HG03571 (cell line): ENCODE measurements around the gene MTHFD1L.
"Not testable (repeated sequence)": the region's sequence is repeated elsewhere in the genome, so short reads cannot be mapped to it uniquely, and the experiment has no call there.

Experiments used
- ATAC-seq: cut with Tn5 transposase; IDR thresholded peaks from one replicate; pipeline ENCODE4 v1.9.1; 2021; ENCODE audit not compliant: unreplicated experiment

The MTHFD1L gene

DNA sequence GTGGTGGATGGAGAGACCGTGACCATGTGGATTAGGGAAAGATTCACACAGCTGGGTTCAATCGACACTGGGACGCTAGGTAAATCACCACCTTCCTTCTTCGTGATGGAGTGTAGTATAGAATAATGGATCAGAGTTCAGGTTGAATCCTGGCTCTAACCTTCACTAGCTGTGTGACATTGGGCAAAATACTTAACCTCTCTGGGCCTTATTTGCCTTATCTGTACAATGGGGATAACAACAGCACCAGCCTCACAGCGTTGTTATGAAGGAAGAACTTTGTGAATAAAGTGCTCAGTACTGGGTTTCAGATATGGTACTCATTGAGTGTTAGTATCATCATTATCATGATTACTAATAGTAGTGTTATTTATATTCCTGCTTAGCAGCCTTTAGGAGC is 248.1 kb downstream of the MTHFD1L start:
- no peak for ATAC-seq

DNA sequence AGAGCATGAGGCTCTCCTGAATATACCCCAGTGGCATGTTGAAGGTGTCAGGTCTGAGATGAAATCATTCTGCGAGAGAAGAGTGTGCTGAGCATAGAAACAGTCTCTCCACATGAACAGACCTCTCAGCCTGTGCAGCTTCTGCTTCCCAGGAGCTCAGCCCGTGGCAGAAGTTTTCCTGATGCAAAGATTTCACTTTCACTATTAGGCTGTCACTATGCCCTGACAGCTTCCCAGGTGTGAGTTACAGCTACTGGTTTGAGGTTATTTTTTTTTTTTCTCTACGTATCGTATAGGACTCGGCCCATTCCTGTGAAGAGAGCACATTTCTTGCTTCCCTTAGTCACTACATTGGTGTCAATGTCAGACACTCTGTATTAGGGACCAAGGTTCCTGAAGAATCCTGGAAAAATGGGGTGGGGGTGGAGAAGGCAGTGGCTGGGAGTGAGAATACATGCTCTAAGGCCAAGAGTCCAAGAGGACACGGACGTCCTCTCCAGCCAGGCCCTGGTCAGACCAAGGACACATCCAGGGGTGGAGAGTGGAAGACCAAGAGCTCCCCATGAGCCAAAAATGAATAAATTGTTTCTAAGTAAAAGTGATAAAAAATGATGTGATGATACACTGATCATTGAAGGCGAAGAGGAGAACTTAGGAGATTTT is 253.1 kb downstream of the MTHFD1L start:
- no peak for ATAC-seq

DNA sequence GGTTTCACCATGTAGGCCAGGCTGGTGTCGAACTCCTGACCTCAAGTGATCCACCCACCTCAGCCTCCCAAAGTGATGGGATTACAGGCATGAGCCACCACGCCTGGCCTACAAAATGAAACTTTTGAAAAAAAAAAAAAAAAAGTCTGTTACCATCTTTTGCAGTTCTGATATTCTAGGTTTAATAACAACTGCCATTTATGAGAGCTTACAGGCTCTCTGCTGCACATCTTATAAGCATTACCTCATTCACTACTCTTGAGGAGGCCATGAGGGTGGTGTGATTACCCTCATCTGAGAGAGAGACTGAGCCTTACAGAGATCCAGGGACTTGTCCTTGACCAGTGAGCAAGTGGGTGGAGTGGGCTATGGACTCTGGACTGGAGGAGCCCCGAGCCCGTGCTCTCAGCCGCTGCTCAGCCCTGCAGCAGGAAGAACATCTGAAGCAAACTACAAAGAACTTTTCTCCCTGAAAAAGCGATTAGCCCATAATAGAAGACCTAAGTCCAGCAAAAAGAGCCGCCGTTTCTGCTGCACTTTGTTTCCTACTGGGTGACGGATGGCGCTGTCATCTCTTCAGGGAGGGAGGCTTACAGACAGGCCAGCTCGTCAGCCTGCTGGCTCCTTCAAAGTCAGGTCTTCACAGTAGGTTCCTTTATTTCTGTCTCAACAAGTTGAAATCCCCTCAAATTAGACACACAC is 254.5 kb downstream of the MTHFD1L start:
- no peak for ATAC-seq

DNA sequence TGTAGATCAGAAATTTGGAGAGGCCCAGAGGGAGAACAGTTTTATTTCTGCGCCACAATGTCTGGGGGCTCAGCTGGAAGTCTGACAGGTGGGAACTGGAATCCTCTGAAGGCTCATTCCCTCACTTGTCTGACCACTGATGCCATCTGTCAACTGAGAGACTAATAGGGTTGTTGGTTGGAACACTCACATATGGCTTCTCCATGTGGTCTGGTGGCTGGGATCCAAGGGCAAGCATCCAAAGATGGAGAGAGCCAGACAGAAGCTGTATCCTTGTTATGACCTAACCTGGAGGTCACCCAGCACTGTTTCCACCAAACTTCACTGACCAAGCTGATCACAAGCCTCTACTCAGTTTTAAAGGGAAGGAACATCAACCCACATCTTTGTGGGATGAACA is 256.4 kb downstream of the MTHFD1L start:
- no peak for ATAC-seq

DNA sequence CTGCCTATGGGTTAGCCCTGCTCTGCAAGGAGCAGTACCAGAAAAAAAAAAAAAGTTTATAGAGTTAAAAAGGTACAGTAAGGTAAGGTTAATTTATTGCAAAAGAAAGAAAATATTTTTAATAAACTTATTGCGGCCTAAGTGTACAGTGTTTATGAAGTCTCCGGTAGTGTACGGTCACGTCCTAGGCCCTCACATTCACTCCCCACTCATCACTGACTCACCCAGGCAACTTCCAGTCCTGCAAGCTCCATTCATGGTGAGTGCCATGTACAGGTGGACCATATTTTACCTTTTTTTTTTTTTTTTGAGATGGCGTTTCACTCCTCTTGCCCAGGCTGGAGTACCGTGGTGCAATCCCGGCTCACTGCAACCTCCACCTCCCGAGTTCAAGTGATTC is 258.1 kb downstream of the MTHFD1L start:
- ATAC-seq: not testable (repeated sequence)

DNA sequence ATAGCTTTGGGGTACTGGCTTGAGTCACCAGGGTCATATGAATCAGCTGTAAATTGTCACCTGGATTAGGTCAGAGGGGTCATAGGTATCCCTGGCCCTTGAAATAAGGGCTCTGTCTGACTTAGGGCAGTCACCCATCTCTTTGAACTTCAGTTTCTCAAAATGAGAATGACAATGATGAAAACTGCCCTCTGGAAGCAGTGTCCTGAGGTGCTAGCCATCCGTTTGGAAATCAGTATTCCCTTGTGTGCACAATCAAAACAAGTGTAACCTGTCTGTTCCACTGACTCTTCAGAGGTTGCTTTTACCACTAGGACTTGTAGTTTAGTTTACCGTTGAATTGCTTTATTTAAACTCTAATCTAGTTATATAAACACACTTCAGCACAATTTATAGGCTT is 259.7 kb downstream of the MTHFD1L start:
- ATAC-seq: not testable (repeated sequence)

DNA sequence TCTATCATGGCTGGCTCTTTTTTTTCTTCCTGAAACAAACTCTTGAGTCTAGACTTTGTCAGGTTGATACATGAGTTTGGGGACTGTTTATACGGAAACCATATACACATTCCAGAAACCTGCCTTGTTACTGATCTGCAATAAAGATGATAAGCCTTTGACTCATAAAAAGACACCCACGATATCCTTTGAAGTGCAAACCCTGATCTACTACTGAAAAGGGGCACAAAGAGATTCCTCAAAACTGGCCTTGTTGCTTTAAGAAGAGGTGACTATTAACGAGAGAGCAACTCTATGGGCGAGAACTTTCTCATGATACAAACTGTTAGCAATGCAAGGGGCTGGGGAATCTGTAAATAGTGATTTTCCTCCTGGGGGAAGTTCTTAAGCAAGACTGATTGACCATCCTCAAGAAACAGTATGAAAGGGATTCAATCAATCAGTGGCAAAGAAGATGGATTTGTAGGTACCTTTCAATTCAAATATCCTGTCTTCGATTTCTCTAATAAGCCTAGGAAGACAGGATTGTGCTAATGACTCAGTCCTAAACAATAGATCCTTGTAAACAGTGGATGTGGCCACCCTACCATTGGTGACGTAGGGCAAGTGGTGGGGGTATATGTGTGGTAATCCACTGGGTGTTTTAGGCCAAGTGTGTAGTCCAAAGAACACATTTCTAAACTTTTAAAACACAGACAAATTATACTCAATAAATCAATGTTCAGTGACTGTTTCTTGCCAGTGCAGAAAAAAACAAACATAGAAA is 260.3 kb downstream of the MTHFD1L start:
- ATAC-seq: not testable (repeated sequence)

DNA sequence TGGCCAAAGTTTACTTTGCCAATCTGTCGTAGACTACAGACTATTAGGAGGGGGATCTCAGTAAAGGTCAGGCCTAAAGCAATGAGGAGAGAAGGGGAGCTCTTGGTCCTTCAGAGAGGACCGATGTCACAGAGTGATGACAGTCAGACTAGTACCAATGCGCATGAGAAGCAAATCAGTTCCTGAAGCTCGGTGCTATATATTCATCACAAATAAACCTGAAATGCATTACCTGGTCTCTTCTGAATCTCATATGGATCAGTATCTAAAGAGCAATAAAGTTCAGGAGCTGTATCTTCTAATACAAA is 260.9 kb downstream of the MTHFD1L start:
- ATAC-seq: not testable (repeated sequence)

DNA sequence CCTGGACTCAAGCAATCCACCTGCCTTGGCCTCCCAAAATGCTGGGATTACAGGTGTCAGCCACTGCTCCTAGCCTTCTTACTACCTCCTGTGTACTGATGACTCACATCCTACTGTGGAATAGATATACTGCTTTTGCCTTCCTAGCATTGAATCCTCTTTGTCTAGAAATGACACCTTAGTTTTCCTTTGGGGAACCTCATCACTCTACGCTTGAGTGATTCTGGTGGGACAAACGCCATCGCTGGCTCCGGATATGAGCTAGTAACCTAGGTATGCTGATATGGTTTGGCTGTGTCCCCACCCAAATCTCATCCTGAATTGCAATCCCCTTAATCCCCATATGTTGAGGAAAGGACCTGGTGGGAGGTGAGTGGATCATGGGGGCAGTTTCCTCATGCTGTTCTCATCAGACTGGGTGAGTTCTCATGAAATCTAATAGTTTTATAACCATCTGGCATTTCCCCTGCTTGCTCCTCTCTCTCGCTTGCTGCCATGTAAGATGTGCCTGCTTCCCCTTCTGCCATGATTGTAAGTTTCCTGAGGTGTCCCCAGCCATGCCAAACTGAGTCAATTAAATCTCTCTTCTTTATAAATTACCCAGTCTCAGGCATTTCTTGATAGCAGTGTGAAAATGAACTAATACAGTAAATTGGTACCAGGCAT is 261.8 kb downstream of the MTHFD1L start:
- ATAC-seq: not testable (repeated sequence)

DNA sequence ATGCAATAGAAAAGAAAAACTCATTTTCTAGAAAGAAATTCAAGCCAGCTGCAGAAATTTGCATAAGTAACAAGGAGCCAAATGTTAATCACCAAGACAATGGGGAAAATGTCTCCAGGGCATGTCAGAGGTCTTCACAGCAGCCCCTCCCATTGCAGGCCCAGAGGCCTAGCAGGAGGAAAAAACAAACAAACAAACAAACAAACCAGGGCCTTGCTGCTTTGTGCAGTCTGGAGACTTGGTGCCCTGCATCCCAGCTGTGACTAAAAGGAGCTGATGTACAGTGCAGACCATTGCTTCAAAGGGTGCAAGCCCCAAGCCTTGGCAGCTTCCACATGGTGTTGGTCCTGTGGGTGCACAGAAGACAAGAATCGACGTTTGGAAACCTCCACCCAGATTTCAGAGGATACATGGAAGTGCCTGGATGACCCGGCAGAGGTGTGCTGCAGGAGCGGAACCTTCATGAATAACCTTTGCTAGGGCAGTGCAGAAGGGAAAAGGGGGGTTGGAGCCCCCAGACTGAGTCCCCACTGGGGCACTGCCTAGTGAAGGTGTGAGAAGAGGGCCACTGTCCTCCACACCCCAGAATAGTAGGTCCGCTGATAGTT is 263.4 kb downstream of the MTHFD1L start:
- no peak for ATAC-seq

DNA sequence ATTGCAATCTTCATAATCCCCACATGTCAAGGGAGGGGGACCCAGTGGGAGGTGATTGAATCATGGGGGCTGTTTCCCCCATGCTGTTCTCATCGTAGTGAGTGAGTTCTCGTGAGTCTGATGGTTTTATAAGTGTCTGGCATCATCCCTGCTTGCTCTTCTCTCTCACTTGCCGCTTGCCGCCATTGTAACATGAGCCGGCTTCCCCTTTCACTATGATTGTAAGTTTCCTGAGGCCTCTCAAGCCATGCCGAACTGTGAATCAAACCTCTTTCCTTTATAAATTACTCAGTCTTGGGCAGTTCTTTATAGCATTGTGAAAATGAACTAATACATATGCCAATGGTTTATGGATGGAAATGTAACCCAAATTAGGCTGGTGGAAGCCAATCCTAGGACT is 264.8 kb downstream of the MTHFD1L start:
- ATAC-seq: no peak

DNA sequence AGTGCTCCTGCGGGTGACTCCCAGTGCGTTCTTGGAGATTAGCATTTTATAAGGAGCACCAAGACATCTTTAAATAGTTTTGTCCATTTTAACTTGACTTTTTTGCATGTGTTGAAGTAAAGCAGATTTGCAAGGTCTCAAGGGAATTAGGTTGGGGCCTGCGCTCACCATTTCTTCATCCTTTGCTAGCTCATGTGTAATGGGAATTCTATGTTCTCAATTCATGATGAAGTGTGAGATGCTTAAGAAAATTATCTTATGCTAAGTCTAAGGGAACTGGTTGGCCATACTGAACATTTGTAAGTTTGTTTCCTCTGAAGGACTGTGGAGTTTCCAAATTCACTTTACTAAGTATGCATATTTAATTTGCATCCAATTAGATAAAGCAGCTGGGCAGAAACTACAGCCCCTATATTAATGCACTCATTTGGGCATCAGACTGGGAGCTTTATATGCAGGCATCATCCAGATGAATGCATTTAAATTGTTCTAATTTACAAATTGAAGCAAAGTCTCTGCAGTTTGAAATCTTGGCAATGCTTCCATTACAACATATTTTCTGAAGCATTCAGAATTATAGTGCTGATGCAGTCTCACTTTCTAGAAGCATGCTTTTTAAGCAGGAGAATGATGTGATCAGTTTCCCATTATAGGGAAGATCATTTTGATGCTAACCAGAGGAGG is 266.0 kb downstream of the MTHFD1L start:
- no peak for ATAC-seq

DNA sequence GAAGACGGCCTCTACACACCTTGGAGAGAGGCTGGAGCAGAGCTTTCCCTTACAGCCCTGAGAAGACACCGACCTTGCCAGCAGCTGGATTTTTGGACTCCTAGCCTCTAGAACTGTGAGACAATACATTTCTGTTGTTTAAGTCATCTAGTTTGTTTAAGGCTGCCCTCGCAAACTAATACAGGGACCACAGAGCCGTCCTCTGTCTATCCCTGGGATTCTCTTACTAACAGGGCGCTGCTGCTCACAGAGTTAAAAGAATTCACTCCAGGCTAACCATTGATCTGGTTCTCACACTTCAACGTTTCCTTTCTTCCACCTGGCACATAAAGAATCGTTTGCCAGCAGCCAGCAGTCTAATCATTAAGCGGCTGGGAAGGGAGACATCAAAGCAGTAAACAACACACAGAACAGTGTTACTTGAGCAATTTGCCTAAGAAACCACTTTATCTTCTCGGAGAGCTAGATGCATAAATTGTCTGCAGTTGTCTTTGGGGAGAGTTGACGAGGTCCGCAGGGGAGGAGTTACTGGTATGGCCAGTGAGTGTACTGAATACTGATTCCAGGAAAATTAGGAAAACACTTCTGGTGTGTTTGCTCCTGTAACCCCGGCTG is 270.7 kb downstream of the MTHFD1L start:
- no peak for ATAC-seq

DNA sequence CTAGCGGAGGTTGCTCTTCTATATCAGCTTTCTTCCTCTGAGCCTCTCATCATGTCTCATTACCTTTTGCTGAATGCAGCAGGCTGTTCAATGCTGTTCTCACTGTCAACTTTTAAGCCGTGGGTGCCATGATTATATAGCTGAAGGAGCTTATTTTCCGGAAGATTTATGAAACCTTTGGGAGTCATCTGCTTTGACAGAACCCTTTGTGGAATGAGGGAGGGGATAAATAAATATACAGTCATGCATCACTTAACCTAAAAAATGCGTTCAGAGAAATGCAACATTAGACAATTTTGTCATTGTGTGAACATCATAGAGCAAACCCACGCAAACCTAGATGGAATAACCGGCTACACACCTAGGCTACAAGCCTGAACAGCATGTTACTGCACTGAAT is 272.0 kb downstream of the MTHFD1L start:
- no peak for ATAC-seq

DNA sequence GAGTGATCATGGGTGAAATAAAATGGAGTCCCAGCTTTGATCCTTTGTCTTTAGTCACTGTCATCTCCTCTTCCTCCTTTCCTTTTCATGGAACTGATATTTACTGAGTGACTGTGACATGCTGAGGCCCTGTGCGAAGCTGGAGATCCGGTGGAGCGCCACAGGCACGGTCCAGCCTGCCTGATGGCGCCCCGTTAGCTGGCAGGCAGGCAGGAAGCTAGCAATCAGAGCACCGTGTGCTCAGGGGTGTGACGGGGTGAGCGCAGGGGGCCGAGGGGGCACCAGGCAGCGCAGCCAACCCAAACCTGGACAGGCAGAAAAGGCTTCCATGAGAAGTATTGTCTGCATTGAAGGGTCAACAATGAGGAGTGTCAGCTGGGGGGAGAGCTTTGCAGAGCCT is 274.0 kb downstream of the MTHFD1L start:
- no peak for ATAC-seq

DNA sequence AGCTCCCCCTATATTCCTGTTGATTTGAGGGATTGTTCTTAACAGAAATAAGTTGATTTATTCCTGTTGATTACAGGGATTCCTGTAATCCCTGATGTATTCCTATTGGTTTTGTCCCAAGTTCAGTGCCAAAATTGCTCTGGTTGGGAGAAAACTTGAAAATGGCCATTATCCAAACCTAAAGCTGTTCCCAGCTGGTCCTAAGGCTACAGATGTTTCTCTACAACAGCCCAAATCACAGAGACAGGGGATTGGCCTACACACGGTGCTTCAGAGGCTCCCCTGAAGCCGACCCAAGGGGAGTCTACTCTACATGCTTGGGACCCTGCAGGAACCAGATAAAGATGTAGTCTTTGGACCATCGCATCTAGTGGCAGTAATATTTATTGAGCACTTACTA is 275.3 kb downstream of the MTHFD1L start:
- ATAC-seq: no peak

DNA sequence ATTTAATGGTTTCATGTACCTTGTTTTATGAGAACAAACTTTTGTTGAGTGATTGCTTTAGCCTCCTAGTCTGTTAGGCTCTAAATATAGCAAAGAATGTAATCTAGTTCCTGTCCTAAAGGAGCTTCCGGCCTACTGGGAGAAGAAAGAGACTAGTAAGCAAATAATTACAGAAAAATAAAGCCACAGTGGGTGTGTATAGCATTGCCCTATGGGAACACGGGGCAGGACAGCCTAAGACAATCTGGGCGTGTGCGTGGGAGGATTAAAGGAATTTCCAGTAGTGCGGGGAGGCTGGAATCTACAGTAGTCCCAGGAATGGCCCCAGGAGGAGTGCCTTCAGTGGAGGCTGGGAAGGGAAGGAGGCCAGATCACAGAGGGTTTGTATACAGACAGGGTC is 276.2 kb downstream of the MTHFD1L start:
- ATAC-seq: no peak

DNA sequence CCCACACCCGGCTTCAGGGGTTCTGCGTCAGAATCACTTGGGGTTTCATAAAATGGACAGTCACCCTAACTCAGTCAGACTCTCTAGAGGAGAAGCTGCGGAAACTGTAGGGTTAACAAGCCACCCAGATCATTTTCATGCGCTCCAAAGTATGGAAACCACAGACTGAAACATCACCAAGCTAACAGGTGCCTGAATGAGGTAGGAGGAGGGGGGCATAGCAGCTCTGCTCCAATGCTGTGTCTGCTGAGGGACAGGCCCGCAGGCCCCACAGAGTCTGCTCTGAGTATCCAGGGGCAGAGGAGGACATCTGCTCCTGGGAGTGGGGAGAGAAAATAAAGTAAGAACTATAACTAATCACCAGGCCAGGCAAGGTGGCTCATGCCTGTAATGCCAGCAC is 277.2 kb downstream of the MTHFD1L start:
- ATAC-seq: no peak

DNA sequence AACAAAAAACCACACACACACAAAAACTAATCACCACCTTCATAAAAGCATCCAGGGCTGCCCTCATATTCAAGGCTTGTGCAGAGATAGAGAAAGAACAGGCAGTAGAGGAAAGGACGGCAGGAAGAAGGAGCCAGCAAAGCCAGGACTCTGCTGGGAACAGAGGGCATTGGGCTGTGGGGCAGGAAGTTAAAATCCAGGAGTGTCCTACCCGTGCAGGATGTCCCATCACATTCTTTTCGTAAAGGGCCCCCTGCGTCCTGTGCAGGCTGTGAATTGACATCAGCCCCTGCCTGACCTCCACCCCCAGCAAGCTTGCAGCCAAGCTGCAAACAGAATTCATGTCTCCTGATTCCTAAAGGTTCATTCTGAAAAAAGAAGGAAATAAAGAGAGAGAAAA is 277.8 kb downstream of the MTHFD1L start:
- ATAC-seq: no peak

DNA sequence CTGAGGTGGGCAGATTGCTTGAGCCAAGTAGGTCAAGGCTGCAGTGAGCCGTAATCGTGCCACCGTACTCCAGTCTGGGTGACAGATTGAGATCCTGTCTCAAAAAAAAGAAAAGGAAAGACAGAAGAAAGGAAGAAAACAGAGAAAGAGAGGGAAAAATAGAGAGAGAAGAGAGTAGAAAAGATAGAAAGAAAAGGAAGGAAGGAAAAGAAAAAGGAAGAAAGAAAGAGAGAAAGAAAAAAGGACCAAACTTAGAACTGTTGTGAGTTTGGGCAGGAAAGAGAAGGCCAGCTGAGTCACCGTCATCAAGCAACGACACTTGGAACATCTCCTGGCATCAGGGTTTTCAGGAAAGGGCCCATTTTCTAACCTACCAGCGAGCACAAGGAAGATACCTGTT is 278.3 kb downstream of the MTHFD1L start:
- ATAC-seq: no peak
